Kidney capillary endothelial cell (primary cell): ENCODE data around the gene MLEC.
"Not testable (repeated sequence)": the region's sequence is repeated elsewhere in the genome, so short reads cannot be mapped to it uniquely, and the experiment has no call there.

Experiments used
- DNase-seq: peaks from one replicate; pipeline ENCODE4 v3.0.0-alpha.2; 2018; ENCODE audit warnings: low spot score

Gene MLEC

DNA sequence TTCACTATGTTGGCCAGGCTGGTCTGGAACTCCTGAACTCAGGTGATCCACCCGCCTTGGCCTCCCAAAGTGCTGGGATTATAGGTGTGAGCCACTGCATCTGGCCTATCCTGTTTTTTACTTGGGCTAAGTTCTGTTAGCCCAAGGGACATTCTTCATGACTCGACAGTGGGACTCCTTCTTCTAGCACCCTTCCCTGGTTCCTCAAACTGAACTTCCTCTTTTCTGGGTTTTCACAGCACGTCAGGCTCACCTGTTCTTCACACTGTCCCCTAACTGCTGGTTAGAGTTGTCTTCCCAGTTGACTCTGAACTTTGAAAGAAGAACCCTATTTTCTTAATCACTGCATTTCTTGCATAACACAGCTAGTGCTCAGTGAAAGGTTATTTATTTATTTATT, 24.1 kb upstream of the MLEC start:
- no peak for DNase-seq

DNA sequence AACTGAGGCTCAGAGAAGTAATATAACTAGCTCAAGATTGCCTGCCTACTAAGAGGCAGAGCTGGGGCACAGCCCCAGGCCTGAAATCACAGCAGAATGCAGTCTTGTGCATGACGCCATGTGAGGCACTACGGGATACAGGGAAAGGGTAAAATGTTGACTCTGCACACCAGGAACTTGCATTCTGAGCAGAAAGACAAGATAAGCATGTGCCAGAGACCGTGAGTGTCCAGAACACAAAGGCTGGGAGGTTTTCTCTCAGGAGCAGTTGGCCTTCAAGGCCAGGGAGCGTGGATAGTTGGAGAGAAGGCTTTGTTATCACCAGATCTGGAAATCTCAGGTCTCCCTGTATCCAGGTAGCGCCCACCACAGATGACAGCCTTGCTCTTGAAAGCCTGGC, 23.2 kb upstream of the MLEC start:
- no peak for DNase-seq

DNA sequence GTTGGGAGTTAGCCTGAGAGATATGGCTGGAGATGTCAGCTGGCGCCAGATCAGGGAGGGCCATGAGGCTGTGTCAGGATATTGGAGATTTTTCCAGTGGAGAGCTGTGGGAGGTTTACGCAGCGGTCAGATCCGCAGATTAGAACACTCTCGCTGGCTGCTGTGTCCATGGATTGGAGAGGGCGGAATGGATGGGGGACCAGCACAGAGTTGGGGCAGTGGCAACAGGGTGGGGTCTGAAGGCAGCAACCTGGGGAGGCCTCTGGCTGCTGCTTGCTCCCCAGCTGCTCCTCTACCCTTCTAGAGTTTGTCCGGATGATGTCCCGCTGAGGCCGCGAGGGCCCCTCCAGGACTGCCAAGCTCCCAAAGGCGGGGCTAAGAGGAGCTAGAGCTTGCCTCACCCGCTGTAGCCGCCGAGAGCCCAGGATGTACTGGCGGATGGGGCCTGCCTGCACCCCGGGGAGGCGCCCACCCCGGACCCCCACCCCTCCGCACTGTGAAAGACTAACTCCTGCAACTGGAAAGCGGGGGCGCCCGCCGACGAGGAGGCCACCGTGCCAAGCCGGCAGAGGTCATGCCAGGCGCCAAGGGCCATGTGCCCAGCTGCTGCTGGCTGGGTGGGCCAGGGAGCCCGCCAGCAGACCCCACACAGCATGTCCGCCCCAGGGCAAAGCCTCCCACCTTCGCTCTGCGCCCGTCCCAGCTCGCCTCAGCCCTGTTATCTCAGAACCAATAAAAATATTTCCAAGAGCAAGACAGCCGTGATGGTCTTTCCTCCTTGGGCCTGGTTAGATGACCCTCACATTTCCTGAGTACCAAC, 20.2 kb upstream of the MLEC start:
- no peak for DNase-seq

DNA sequence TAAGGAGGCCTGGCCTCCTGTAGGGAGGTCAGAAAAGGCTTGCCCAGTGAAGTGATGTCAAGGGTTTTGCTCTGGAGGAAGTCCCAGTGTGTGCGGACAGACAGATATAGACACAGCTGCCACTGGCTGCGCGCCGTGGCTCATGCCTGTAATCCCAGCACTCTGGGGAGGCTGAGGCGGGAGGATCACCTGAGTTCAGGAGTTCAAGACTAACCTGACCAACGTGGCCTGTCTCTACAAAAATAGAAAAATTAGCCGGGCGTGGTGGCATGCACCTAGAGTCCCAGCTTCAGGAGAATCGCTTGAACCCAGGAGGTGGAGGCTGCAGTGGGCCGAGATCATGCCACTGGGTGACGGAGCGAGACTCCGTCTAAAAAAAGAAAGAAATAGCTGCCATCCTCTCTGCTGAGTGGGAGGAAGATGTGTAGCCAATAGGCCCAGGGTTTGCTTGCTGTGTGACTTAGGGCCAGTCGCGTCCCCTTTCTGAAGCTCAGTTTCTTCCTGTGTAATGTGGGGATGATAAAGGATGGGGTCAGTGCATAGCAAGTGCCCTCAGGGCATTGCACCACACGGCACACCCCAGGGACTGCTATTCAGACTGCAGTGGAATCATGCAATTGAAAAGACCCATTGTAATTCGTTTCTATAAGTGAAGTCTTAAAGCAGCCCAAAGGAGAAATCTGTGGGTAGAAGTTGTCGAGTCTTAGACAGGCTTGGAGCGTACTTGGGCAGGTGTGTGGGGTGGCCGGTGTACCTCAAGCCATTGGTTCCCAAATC, 18.7 kb upstream of the MLEC start:
- DNase-seq, result no peak

DNA sequence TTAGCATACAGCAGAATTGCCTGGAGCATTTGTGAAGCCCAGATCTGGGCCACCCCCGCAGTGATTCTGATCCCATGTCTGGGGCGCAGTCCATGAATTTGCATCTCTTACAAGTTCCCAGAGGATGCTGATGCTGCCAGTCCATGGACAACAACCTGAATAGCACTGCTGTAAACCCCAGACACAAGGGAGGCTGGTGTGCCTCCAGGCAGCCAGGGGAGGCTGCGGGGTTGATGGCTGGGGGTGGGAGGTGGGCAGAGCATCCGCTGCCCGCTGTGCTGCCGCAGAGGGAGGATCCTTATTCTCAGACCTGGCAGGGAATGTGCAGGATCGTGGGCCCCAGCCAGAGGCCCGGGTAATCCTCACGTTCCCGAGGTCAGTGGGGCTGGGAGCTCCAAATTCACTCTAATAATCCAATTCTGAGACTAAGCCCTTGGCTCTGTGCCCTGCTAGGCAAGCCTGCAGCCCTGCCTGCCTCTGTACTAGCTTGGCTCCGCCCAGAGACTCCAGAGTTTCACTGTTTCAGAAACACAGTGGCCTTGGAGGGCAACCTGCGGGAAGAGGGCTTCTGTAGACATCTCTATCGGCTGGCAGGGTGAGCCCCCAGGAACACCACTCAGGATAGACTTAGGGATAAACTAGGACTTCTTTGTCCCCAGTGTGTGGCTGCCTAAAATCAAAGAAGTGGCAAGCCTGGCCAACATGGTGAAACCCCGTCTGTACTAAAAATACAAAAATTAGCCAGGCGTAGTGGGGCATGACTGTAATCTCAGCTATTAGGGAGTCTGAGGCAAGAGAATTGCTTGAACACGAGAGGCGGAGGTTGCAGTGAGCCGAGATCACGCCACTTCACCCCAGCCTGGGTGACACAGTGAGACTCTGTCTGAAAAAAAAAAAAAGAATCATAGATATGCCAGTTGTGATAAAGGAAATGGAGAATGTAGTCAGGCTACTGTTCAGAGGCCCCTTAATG, 17.8 kb upstream of the MLEC start:
- DNase-seq, result no peak

DNA sequence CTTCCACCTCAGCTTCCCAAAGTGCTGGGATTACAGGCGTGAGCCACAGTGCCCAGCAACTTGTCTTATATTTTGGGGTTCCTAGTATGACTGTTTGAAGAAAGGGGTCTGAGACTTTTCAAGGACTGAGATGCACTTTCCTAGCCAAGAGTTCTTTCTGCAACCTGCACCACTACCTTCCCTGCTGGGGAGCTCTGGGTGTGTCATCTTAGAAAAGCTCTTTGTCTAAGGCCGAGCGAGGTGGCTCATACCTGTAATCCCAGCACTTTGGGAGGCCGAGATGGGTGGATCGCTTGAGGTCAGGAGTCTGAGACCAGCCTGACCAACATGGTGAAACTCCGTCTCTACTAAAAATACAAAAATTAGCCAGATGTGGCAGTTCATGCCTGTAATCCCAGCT, 16.7 kb upstream of the MLEC start:
- not testable (repeated sequence) for DNase-seq

DNA sequence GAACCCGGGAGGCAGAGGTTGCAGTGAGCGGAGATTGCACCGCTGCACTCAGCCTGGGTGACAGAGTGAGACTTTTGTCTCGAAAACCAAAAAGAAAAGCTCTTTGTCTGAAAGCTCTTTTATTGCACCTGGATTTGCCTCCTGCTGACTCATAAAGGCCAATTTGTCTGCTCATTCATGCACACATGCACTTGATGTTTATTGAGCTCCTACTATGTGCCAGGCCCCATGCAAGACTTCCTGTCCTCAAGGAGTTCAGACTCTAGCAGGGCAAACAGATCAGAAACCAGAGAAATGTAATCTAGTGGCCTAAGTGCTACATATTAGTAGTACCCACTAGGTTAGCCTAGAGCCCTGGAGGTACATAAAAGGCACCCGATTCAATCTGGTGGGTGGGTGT, 16.3 kb upstream of the MLEC start:
- DNase-seq, result no peak

DNA sequence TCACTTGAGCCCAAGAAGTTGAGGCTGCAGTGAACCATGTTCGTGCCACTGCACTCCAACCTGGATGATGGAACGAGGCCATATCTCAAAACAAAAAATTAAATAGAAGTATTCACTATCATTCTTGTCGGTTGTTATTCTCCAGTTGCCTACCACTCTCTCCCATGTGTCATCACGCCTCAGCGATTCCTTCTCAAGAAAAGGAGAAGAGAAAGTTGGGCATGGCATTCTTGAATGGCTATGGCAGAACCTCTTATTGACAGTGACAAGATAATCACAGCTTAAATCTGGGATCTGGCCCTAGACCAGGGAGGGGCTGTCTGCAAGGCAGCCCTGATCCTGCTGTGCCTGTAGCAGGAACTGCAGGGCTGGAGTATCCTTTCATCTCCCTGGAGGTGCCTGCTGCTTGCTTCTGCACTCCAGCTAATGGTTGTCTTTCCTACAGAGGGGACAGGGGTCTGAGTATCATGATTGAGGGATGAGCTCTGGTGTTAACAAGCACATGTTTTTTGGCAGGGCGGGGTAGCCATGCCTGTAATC, 12.8 kb upstream of the MLEC start:
- DNase-seq, result no peak

DNA sequence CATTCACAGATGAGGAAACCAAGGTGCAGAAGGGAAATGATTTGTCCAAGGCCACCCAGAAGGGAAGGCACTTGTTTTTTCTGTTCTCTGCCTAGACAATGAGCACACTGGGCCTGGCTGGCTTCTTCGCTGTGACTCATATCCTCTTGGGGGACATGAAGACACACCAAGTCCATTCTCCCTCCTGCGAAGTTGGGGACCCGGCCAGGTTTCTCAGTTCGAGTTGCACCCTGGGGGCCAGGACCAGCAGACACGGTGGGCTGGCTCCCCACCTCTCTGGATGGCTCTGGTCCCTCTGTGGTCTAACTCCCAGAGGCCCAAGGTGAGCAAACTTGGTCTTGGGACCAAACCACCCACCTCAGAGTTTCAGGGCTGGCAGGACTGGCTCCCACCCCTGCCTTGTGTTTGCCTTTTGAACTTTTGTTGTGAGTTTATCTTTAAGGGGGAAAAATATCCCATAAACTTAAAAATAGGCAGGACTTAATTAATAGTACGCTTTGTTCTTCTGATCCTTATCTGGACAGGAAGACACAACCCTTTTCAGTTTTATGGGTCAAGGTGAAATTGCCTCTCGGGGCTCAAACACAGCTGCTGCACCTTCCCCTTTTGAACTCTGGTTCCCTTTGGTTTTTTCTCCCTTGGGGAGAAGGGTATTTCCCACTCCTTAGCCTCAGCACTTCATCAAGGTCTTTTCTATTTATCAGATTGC, 9.0 kb upstream of the MLEC start:
- peak; percentile 84 for DNase-seq

DNA sequence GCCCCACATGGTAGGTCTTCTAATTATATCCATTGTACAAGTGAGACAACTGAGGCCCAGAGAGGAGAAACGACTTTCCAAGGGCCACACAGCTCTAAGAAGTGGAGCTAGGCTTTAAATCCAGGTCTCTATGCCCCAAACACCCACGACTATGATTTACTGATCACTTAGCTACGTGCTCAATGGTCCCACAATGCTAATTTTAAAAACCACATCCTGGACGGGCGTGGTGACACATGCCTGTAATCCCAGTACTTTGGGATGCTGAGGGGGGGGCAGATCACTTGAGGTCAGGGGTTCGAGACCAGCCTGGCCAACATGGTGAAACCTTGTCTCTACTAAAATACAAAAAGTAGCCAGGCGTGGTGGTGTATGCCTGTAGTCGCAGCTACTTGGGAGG, 8.4 kb upstream of the MLEC start:
- no peak for DNase-seq

DNA sequence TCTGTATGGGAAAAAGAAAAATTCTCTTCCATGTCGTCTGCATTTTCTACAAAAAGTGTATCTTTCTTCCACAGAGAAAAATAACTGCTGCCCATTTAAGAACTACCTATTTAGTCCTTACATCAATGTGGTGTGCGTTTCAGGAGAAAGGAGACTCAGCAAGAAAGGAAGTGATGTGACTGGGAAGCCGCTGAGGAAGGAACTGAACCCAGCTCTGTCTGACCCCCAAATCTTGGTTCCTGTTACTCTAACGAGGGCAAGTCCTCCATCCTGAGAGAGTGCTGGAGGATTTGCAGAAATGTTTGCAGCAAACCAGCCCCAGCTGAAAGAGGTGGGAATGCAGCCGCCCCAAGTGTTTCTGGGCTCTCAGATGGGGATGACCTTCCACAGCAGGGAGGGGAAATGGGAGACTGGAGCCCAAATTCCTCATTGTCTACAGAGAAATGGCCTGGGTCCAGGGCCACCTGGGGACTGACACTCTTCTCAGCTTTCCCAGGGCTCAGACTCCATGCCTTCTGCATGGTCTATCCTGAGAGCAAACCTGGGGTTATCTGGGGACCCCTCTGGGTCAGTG, 6.7 kb upstream of the MLEC start:
- DNase-seq, result no peak

DNA sequence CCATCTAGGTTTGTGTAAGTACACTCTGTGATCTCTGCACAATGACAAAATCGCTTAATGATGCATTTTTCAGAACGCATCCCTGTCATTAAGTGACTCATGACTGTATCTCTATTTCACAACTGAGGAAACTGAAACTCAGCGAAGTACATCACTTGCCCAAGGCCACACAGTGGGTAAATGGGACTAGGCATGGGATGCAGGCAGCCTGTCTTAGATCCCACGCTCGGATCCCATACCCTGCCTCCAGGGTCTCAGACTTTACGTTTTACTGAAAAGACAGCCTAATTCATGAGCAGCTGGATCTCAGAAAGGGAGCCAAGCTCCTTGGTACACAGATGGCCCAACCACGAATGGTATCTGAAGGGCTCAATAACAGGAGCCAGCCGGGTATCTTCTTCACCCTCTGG, 2.4 kb upstream of the MLEC start:
- DNase-seq, result no peak

DNA sequence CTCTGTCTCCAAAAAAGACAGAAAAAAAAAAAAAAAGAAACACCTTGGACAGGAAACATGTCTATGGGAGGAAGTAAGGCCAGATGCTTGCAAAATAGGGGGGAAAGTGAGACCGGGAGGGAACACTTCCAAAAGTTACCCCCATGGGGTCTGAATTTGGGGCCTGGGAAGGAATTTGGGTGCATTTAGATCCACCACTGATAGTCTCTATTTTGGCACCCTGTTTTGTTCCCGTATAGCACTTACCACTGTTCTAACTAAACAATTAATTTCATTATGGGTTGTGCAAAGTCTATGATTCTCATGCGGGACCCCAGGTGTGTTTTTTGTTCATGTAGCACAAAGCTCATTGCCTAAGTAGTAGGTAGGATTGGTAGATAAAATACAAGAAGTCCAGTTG, 1.4 kb upstream of the MLEC start:
- no peak for DNase-seq

DNA sequence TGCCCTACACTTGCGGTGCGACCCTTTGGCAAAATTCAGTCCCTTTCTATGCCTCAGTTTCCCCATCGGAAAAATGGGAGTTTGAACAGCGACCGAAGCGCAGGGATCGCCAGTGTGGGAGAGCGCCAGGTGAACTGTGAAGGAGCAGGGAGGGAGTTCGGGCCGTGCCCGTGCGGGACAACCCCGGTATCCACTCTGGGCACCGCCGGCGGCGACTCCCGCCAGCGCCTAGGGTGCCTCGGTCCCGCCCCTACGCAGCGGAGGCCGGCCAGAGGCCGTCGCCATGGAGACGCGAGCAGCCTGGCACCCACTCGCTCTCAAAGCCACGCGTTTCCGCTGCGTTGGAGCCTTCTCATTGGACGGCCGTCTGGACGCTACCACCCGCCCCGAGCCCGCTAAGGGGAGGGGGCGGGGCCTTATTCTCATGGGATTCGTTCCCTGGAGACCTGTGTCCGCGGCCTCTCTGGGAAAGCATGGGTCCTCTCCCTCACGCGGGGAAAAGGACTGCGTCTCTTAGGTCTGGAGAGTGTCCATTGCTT, 729 bp upstream of the MLEC start:
- peak; percentile 94 for DNase-seq

DNA sequence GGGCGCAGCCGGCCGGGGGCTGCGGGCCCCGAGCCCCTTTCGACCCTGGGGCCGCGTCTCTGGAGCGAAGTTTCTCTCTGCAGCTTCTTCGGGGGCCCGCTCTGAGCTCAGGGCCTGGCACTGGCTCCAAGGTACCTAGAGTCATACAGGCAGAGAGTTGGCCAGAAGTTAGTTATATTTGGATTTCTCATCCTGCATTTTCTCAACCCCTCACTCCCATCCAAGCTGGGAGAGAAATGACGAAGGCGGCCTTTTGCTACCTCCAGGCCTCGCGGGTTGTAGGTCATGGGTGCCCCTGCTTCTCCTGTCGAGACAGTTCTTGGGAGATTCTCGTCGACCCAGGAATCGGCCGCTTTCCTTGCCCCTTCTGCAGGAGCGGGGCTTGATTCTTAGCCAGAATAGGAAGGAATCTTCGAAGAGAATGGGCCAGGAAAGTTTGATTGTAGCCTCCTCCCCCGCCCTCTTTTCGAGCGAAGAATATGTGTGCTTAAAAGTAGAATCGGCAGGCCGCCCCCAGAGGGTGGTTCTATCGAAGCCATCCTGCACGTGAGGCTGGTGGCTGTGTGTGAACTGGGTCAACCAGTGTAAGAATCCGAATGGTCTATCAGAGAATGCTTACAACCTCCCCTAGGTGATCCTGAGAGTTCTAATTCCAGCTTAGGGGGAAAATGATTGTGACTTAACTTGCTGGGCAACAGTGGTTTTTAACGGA, 785 bp downstream of the MLEC start:
- no peak for DNase-seq

DNA sequence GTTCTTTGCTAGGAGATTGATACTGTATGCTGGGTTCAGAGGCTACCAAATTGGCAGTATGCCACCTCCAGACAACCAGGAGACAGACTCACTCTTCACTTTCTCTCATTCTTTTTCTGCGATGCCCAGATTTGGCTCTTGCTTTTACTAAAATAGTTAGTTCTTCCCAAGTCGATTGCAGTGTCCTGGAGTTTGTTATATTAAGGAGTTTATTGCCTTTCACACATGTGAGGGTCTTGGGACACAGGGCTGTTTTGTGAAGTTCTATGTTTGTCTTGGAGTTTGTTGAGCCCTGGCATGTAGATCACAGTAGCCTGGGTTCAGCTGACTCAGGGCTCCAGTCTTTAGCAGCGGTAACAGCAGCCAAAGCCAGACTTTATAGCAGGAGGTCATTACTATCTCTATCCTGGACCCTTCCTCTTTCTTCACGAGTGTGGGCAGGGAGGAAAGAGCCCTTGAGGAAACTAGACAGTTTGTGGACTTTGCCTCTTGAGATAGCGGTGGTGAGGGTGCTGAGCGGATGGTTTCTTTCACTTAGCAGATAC, 1.6 kb downstream of the MLEC start:
- no peak for DNase-seq

DNA sequence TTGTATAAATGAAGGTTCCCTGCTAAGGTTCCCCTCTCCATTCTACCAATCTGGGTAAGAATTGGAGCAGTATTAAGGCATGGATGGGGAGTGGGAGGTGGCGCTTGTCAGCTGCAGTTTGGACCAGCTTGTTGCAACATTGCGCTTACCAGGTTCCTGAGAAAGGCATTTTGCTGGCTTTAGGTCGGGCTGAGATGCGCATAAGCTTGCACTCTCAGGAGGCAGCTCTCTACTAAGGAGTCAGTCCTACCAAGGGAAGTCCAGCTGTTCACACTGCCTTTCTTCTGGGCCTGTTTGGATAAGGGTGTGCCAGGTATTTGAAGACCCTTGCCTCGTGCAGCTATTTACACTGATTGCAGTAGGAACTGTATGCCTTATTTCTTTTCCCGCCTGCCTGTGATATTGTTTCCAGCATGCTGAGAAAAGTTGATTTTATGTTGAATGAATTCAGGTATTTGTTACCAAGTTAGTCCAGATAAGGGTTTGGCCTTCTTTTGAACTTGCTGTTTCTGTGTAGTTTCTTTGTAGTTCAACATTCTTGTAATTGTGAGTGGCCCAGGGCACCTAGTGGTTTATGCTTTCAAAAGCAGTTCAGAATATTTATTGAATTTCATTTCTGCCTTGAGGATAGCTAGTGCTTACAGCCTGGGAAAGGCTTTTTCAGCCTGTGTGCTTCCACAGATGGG, 2.6 kb downstream of the MLEC start:
- DNase-seq, result no peak

DNA sequence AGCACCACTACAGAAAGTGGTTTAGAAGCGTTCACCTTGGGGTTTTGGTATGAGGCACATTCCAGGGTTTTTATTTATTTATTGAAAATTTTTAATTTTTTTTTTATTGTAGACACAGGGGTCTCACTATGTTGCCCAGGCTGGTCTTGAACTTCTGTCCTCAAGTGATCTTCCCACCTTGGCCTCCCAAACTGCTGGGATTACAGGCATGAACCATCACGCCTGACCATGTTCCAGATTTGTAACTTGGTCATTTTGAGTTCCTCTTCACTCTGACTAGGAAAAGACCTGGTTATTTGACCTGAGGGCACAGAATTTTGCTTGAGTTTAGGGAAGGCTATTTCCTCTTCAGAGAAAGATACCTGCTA, 3.1 kb downstream of the MLEC start:
- DNase-seq, result no peak

DNA sequence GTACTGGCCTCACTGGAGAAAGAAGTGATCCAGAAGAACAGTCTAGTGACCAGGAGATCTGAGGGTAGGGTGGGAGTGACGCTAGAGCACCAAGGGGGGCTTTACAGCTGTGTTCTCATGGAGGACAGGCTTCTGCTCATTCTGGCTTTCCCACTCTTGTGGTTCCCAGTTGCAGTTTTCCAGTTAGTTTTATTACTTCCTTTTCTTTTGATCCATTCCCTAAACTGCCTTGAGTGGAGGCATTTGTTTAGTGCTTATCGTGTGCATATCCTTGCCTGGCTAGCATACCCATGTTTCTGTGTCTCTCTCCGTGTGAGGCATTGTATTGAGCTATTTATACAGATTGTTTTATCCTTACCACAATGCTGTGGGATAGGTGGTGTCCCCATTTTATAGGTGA, 4.0 kb downstream of the MLEC start:
- DNase-seq, result no peak
